A673 (cell line): ENCODE data around the gene ZNF366. TPM values are rescaled to one million over a fixed set of nuclear protein-coding genes. Genes with fewer than 3 reads are reported as not detected.

ENCODE experiments used
- BruUV-seq: library from RNA; stranded (reverse); fragments of 400-500 nt; replicated peaks from 2 replicates; lab custom pipeline; 2021; lab: Mats Ljungman, UMichigan
- CTCF ChIA-PET: fragments of 300-600 bp; sonication (Branson Sonifier 250); formaldehyde crosslinking; loops from one replicate; lab custom pipeline; 2022; ENCODE audit warnings: antibody characterized with exemption; lab: Charles Lee
- POLR2A ChIA-PET: fragments of 300-600 bp; sonication (Branson Sonifier 250); formaldehyde crosslinking; loops from one replicate; lab custom pipeline; 2022; ENCODE audit warnings: antibody characterized with exemption; ENCODE audit not compliant: low non-redundant PET; lab: Charles Lee
- DNase-seq: peaks from one replicate; pipeline ENCODE4 v3.0.0-alpha.2; 2015; ENCODE audit warnings: low spot score
- H3K27ac ChIP-seq: fragments of 200-600 bp; sonication (generic); 2 replicates; pipeline ENCODE4 v1.5.1; 2016; ENCODE audit warnings: mixed run types, low read depth, mild to moderate bottlenecking, mixed read lengths, antibody characterized with exemption, low read length; ENCODE audit not compliant: poor library complexity, severe bottlenecking
- H3K27me3 ChIP-seq: fragments of 200-600 bp; sonication (generic); replicated peaks from 2 replicates; pipeline ENCODE4 v1.6.1; 2017; ENCODE audit warnings: mixed run types, low read depth, mild to moderate bottlenecking, mixed read lengths, antibody characterized with exemption, low read length; ENCODE audit not compliant: insufficient read depth, poor library complexity
- H3K36me3 ChIP-seq: fragments of 200-600 bp; sonication (generic); 2 replicates; pipeline ENCODE4 v1.6.1; 2016; ENCODE audit warnings: mixed run types, mild to moderate bottlenecking, mixed read lengths, antibody characterized with exemption, low read length; ENCODE audit not compliant: insufficient read depth, poor library complexity, severe bottlenecking
- H3K4me1 ChIP-seq: fragments of 200-600 bp; sonication (generic); 2 replicates; pipeline ENCODE4 v1.6.1; 2017; ENCODE audit warnings: mixed run types, mild to moderate bottlenecking, mixed read lengths, antibody characterized with exemption, low read length; ENCODE audit not compliant: insufficient read depth, poor library complexity, severe bottlenecking
- H3K4me3 ChIP-seq: fragments of 200-600 bp; sonication (generic); 2 replicates; pipeline ENCODE4 v1.5.1; 2016; ENCODE audit warnings: low read depth, mixed run types, mild to moderate bottlenecking, mixed read lengths, low read length; ENCODE audit not compliant: poor library complexity, severe bottlenecking
- H3K9me3 ChIP-seq: fragments of 200-600 bp; sonication (generic); 2 replicates; pipeline ENCODE4 v1.6.1; 2016; ENCODE audit warnings: mixed run types, low read depth, mild to moderate bottlenecking, mixed read lengths, antibody characterized with exemption, low read length; ENCODE audit not compliant: poor library complexity, severe bottlenecking
- EZH2 ChIP-seq: fragments of 200-600 bp; sonication (generic); IDR thresholded peaks from 2 replicates; pipeline ENCODE4 v1.6.1; 2017; ENCODE audit warnings: borderline replicate concordance, low read depth, mild to moderate bottlenecking, mixed read lengths, antibody characterized with exemption, low read length; ENCODE audit not compliant: poor library complexity, severe bottlenecking
- intact Hi-C: fragments of 100-400 bp; cut with micrococcal nuclease; formaldehyde crosslinking; loops from one replicate; pipeline ENCODE4 v1.10.0; 2022; ENCODE audit not compliant: unreplicated experiment
- total RNA-seq: library from RNA; stranded (reverse); gene quantifications from 2 replicates; pipeline ENCODE4 v1.2.3, GENCODE V29; 2021
- TF ChIP-seq, protein P1 (sequence below): fragments of 300-800, 200-600 bp; sonication (generic); conservative IDR thresholded peaks from 2 replicates; pipeline ENCODE4 v1.5.1; 2017; ENCODE audit warnings: low read depth, mild to moderate bottlenecking, antibody characterized with exemption, low read length, moderate library complexity, mixed read lengths

The ZNF366 gene
- total RNA-seq, 1 experiment from 2014 or later, result not detected

DNA sequence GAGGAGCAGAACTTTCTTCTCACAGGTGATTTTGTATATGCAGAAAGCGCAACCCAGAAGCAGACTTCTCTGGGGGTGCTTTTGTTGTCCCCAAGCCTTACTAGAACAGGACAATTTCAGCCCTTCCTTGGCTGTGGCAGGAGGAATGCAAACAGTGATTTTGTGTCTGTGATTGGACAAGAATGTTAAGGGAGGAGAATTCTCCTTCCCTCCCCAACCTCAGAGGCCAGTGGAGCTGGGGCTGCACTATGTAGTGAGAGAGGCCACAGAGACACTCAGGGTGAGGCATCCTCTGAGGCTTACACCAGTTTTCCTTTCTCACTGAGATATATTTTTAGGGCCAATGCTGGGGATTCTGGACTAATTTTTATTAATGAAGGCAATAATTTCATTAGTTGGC, 58.8 kb downstream of the ZNF366 start:
- TF ChIP-seq, protein P1, sequence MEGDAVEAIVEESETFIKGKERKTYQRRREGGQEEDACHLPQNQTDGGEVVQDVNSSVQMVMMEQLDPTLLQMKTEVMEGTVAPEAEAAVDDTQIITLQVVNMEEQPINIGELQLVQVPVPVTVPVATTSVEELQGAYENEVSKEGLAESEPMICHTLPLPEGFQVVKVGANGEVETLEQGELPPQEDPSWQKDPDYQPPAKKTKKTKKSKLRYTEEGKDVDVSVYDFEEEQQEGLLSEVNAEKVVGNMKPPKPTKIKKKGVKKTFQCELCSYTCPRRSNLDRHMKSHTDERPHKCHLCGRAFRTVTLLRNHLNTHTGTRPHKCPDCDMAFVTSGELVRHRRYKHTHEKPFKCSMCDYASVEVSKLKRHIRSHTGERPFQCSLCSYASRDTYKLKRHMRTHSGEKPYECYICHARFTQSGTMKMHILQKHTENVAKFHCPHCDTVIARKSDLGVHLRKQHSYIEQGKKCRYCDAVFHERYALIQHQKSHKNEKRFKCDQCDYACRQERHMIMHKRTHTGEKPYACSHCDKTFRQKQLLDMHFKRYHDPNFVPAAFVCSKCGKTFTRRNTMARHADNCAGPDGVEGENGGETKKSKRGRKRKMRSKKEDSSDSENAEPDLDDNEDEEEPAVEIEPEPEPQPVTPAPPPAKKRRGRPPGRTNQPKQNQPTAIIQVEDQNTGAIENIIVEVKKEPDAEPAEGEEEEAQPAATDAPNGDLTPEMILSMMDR, result no peak
- TF ChIP-seq EZH2, result no peak
- DNase-seq, result no peak
- Histone ChIP-seq H3K4me3 (no peak overlapping the region), H3K36me3 (no peaks in the 10 kb centered on the region), H3K27ac (no peak overlapping the region), H3K27me3 (no peaks in the 10 kb centered on the region), H3K4me1 (peaks cover 18% of the 10 kb centered on the region), H3K9me3 (no peaks in the 10 kb centered on the region)
- no TSS peak for BruUV-seq
- intact Hi-C loops, result no loop called here
- ChIA-PET POLR2A (no interaction called here), CTCF (no interaction called here)

DNA sequence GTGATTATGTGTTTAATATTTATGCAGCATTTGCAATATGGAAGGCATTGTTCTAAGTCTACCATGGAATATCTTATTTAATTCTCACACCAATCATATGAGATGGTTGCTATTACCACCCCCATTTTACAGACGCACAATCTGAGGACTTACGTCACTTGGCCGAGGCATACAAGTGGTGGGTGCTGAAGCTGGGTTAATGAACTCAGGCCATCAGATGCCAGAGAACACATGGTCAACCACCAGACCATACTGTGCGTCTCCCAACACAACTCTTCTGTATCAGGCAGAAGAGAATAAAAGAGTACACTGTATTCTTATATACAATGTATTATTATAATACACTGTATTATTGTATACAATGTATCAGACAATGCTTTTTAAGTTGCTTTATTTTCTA, 59.5 kb downstream of the ZNF366 start:
- CTCF ChIA-PET, result no interaction called here
- DNase-seq, result no peak
- intact Hi-C loops, result no loop called here
- TF ChIP-seq, protein P1, result no peak
- no peak for TF ChIP-seq EZH2
- no peaks in the 10 kb centered on the region for H3K36me3 ChIP-seq
- BruUV-seq, result no TSS peak
- peaks cover 15% of the 10 kb centered on the region for H3K4me1 ChIP-seq
- POLR2A ChIA-PET, result no interaction called here
- H3K9me3 ChIP-seq, result no peaks in the 10 kb centered on the region
- H3K27ac ChIP-seq, result no peak overlapping the region
- H3K4me3 ChIP-seq, result no peak overlapping the region
- H3K27me3 ChIP-seq, result no peaks in the 10 kb centered on the region

DNA sequence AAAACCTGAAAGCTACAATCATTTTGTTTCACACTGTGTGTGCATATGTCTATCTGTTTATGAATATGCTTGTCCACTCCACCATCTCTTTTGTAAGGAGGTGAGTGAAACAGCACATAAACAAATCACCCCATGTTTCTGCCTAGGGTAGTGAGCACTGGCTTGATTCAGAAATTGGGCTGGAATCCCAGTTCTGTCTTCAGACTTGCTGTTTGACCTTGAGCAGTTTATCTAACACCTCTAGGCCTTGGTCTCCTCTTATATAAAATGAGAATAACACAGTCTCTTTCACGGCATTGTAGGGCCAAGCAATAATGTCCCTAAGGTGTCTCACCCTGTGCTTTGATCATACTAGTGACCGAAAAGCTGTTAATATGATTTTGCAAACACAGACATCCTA, 61.2 kb downstream of the ZNF366 start:
- ChIA-PET POLR2A (no interaction called here), CTCF (no interaction called here)
- Histone ChIP-seq H3K4me3 (no peak overlapping the region), H3K27me3 (no peaks in the 10 kb centered on the region), H3K27ac (no peak overlapping the region), H3K9me3 (no peaks in the 10 kb centered on the region), H3K4me1 (no peaks in the 10 kb centered on the region), H3K36me3 (no peaks in the 10 kb centered on the region)
- TF ChIP-seq EZH2, result no peak
- TF ChIP-seq, protein P1, result no peak
- BruUV-seq, result no TSS peak
- no peak for DNase-seq
- intact Hi-C loops, result no loop called here
